H1 (cell line): ENCODE data around the gene FHL2. TPM values are rescaled to one million over a fixed set of nuclear protein-coding genes. Genes with fewer than 3 reads are reported as not detected.

Experiments
- CTCF ChIA-PET: fragments of 300-600 bp; sonication (Branson Sonifier 250); formaldehyde crosslinking; loops from one replicate; lab custom pipeline; 2021; ENCODE audit not compliant: partially characterized antibody; lab: Charles Lee
- POLR2A ChIA-PET: fragments of 300-600 bp; sonication (Branson Sonifier 250); formaldehyde crosslinking; loops from one replicate; lab custom pipeline; 2021; ENCODE audit warnings: inconsistent platforms; ENCODE audit not compliant: partially characterized antibody; lab: Charles Lee
- DNase-seq, 2 experiments: peaks; one replicate each; pipeline versions ENCODE4 v3.0.0 to v3.0.0-alpha.2; 2010 to 2022; ENCODE audit warnings: low spot score in 2 of 2, low read depth in 1 of 2, mixed read lengths in 1 of 2
- FAIRE-seq: peaks from 2 replicates; lab custom pipeline; 2011; peaks lifted over from hg19 to GRCh38; lab: Jason Lieb, UNC
- H2AFZ ChIP-seq: 2 replicates; pipeline ENCODE4 v1.8.1; 2012; ENCODE audit warnings: low read length, inconsistent platforms
- H2AK5ac ChIP-seq: 2 replicates; pipeline ENCODE4 v1.6.1; 2013; ENCODE audit warnings: low read depth, low read length
- H2BK120ac ChIP-seq: replicated peaks from 2 replicates; pipeline ENCODE3; 2013; ENCODE audit warnings: low read depth, low read length, inconsistent platforms
- H2BK12ac ChIP-seq: 2 replicates; pipeline ENCODE4 v1.6.1; 2013; ENCODE audit warnings: low read depth, low read length
- H2BK15ac ChIP-seq: 2 replicates; pipeline ENCODE4 v1.6.1; 2013; ENCODE audit warnings: low read length
- H2BK20ac ChIP-seq: 2 replicates; pipeline ENCODE4 v1.6.1; 2013; ENCODE audit warnings: low read length
- H2BK5ac ChIP-seq: 2 replicates; pipeline ENCODE4 v1.6.1; 2013; ENCODE audit warnings: low read depth, low read length
- H3K14ac ChIP-seq: 2 replicates; pipeline ENCODE4 v1.6.1; 2013; ENCODE audit warnings: inconsistent platforms; ENCODE audit not compliant: insufficient read length
- H3K18ac ChIP-seq: 2 replicates; pipeline ENCODE4 v1.6.1; 2013; ENCODE audit warnings: low read length; ENCODE audit errors: extremely low read depth
- H3K23ac ChIP-seq: 2 replicates; pipeline ENCODE4 v1.6.1; 2013; ENCODE audit warnings: inconsistent platforms; ENCODE audit not compliant: insufficient read length
- H3K23me2 ChIP-seq: 2 replicates; pipeline ENCODE4 v1.6.1; 2013; ENCODE audit warnings: low read depth, low read length
- H3K27ac ChIP-seq: 2 replicates; pipeline ENCODE4 v1.6.1; 2011; ENCODE audit warnings: low read depth, low read length, inconsistent platforms
- H3K27me3 ChIP-seq, 4 experiments: replicated peaks in 1 of 4; 1 replicate in 1 of 4; 2 replicates in 3 of 4; pipeline versions ENCODE4 v1.6.1 to v1.8.1; 2011 to 2013; ENCODE audit warnings: low read length in 3 of 4, mild to moderate bottlenecking in 3 of 4, inconsistent platforms in 2 of 4, mixed read lengths in 2 of 4, moderate library complexity in 1 of 4; ENCODE audit not compliant: control insufficient read depth in 3 of 4, insufficient read depth in 3 of 4; ENCODE audit errors: extremely low read depth in 1 of 4
- H3K36me3 ChIP-seq, 4 experiments: 2 replicates each; pipeline versions ENCODE4 v1.6.1 to v1.8.1; 2011 to 2013; ENCODE audit warnings: mild to moderate bottlenecking in 4 of 4, low read length in 3 of 4, moderate library complexity in 2 of 4, control low read depth in 1 of 4, inconsistent platforms in 1 of 4; ENCODE audit not compliant: insufficient read depth in 4 of 4, control insufficient read depth in 2 of 4
- H3K4ac ChIP-seq: replicated peaks from 2 replicates; pipeline ENCODE3; 2013; ENCODE audit warnings: low read length, low read depth, mixed read lengths, inconsistent platforms; ENCODE audit not compliant: insufficient read length
- H3K4me1 ChIP-seq, 4 experiments: replicated peaks in 1 of 4; 1 replicate in 1 of 4; 2 replicates in 3 of 4; pipeline versions ENCODE4 v1.6.1 to v1.8.1; 2011 to 2013; ENCODE audit warnings: low read length in 3 of 4, inconsistent platforms in 2 of 4, mixed read lengths in 1 of 4; ENCODE audit not compliant: insufficient read depth in 4 of 4, control insufficient read depth in 3 of 4
- H3K4me2 ChIP-seq, 2 experiments: 2 replicates each; pipeline versions ENCODE4 v1.6.1 to v1.8.1; 2011 to 2013; ENCODE audit warnings: low read depth in 2 of 2, low read length in 2 of 2, control low read depth in 1 of 2, inconsistent platforms in 1 of 2, mild to moderate bottlenecking in 1 of 2; ENCODE audit not compliant: insufficient read depth in 1 of 2
- H3K4me3 ChIP-seq, 4 experiments: fragments of 200-600, 300-600 bp in 1 of 4; sonication (generic), shearing (Covaris generic), sonication (Bioruptor Twin) in 1 of 4; 2 replicates each; pipeline versions ENCODE4 v1.5.1 to v1.8.1; 2011 to 2016; ENCODE audit warnings: low read length in 4 of 4, low read depth in 3 of 4, control low read depth in 2 of 4, inconsistent platforms in 2 of 4, mild to moderate bottlenecking in 2 of 4, mixed read lengths in 1 of 4, moderate library complexity in 1 of 4; ENCODE audit not compliant: insufficient read depth in 2 of 4; ENCODE audit errors: extremely low read depth in 1 of 4
- H3K56ac ChIP-seq: replicated peaks from 2 replicates; pipeline ENCODE3; 2013; ENCODE audit warnings: low read depth, mild to moderate bottlenecking, mixed read lengths, low read length, inconsistent platforms; ENCODE audit not compliant: insufficient read length
- H3K79me1 ChIP-seq: 2 replicates; pipeline ENCODE4 v1.6.1; 2013; ENCODE audit warnings: low read depth, low read length, control low read depth
- H3K79me2 ChIP-seq, 2 experiments: 2 replicates each; pipeline versions ENCODE4 v1.6.1 to v1.8.1; 2012 to 2013; ENCODE audit warnings: low read length in 2 of 2, mild to moderate bottlenecking in 2 of 2, inconsistent platforms in 1 of 2; ENCODE audit not compliant: insufficient read depth in 2 of 2, control insufficient read depth in 1 of 2
- H3K9ac ChIP-seq, 4 experiments: replicated peaks in 1 of 4; 1 replicate in 1 of 4; 2 replicates in 3 of 4; pipeline versions ENCODE4 v1.6.1 to v1.8.1; 2011 to 2013; ENCODE audit warnings: low read depth in 3 of 4, low read length in 3 of 4, control low read depth in 2 of 4, mild to moderate bottlenecking in 2 of 4, moderate library complexity in 2 of 4, inconsistent platforms in 1 of 4; ENCODE audit errors: extremely low read depth in 1 of 4
- H3K9me3 ChIP-seq, 2 experiments: 2 replicates each; pipeline versions ENCODE4 v1.6.1 to v1.8.1; 2012 to 2013; ENCODE audit warnings: mild to moderate bottlenecking in 2 of 2, moderate library complexity in 2 of 2, control low read depth in 1 of 2, inconsistent platforms in 1 of 2, low read depth in 1 of 2, low read length in 1 of 2, mixed read lengths in 1 of 2; ENCODE audit not compliant: insufficient read depth in 2 of 2
- H4K20me1 ChIP-seq, 2 experiments: replicated peaks in 1 of 2; 2 replicates each; pipeline versions ENCODE3 to v1.8.1; 2011 to 2013; ENCODE audit warnings: inconsistent platforms in 2 of 2, low read length in 2 of 2, mild to moderate bottlenecking in 1 of 2; ENCODE audit not compliant: insufficient read depth in 2 of 2, control insufficient read depth in 1 of 2
- H4K5ac ChIP-seq: 2 replicates; pipeline ENCODE4 v1.6.1; 2013; ENCODE audit warnings: low read length, low read depth, mixed read lengths, inconsistent platforms; ENCODE audit not compliant: insufficient read length
- H4K8ac ChIP-seq: 2 replicates; pipeline ENCODE4 v1.8.0; 2013; ENCODE audit warnings: mild to moderate bottlenecking, moderate library complexity, low read length, inconsistent platforms; ENCODE audit not compliant: insufficient read depth; ENCODE audit errors: extremely low read depth
- H4K91ac ChIP-seq: replicated peaks from 2 replicates; pipeline ENCODE3; 2013; ENCODE audit warnings: low read length, mixed read lengths, inconsistent platforms; ENCODE audit not compliant: insufficient read length
- E2F6 ChIP-seq: IDR thresholded peaks from 2 replicates; pipeline ENCODE4 v1.6.1; 2012; ENCODE audit warnings: inconsistent platforms
- GTF2F1 ChIP-seq: IDR thresholded peaks from 2 replicates; pipeline ENCODE4 v1.6.1; 2012; ENCODE audit warnings: low read depth, low read length, improper control_type of control experiment, borderline replicate concordance
- RAD21 ChIP-seq, 2 experiments: IDR thresholded peaks in 1 of 2; conservative IDR thresholded peaks in 1 of 2; 2 replicates each; pipeline ENCODE4 v1.6.1; 2011; ENCODE audit warnings: low read depth in 2 of 2, low read length in 2 of 2, improper control_type of control experiment in 1 of 2, inconsistent platforms in 1 of 2, mild to moderate bottlenecking in 1 of 2, moderate library complexity in 1 of 2
- TBP ChIP-seq: IDR thresholded peaks from 2 replicates; pipeline ENCODE4 v1.6.1; 2011; ENCODE audit warnings: low read depth, low read length, improper control_type of control experiment
- WGBS, 2 experiments: shearing (Covaris generic) in 1 of 2; methylation state at CpG; one replicate each; pipeline versions ENCODE4 v1.1.6 to v1.1.7; 2013 to 2015; ENCODE audit warnings: low lambda C conversion rate in 2 of 2, mixed read lengths in 2 of 2, inconsistent platforms in 1 of 2, low coverage in 1 of 2, missing lambda C conversion rate in 1 of 2; ENCODE audit not compliant: insufficient replicate concordance in 2 of 2, insufficient coverage in 1 of 2, insufficient read length in 1 of 2; ENCODE audit errors: extremely low coverage in 1 of 2, missing lambda C conversion rate in 1 of 2; 5-methylcytosine and 5-hydroxymethylcytosine counted together
- polyA plus RNA-seq, 7 experiments: library from polyadenylated mRNA; depleted of rRNA in 3 of 7; stranded (reverse) in 5 of 7; unstranded in 2 of 7; fragments of >200 nt in 5 of 7; fragments of 200-250 nt in 2 of 7; gene quantifications; 1 replicate in 5 of 7; 2 replicates in 1 of 7; 4 replicates in 1 of 7; pipeline versions ENCODE4 v1.2.1 to v1.2.3, GENCODE V29; 2011 to 2013; ENCODE audit warnings: missing spikeins in 2 of 7, mixed read lengths in 2 of 7
- total RNA-seq: library from RNA; stranded (reverse); fragmentation: NEBNext Ultra II Directional; extraction: Animal tissue kit (Norgen Biotek cat#: 25700); gene quantifications from 2 replicates; pipeline ENCODE4 v1.2.1, GENCODE V29; 2021

FHL2 gene
- total and polyA plus RNA-seq, 2 of the 8 experiments (the other 6 are each of a cell fraction or from before 2014, with no cell fraction given): 33.2 to 64.3 TPM

DNA sequence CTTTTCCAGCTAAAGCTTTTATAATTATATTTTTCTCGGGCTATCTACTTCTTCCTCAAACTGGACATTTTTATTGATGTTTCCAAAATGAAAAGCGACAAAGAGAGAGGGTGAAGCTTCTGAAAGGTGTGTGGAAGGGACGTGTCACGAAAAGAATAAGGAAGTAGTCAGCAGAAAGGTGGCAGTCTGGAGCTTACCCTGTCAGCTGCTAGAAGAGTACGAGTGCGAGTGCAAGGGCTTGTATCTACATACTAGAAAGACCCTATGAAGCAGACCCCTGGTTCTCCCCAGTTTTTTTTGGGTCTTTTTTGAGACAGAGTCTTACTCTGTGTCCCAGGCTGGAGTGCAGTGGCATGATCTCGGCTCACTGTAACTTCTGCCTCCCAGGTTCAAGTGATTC, 14.6 kb downstream of the FHL2 start:
- H3K23me2 ChIP-seq: no peaks in the 10 kb centered on the region
- no peaks in the 10 kb centered on the region for H3K79me1 ChIP-seq
- H2BK12ac ChIP-seq: no peak overlapping the region
- no peak overlapping the region for H3K14ac ChIP-seq
- no peak overlapping the region for H3K4me2 ChIP-seq
- H3K79me2 ChIP-seq: peaks cover 0 to 7% of the 10 kb centered on the region in 2 experiments; a peak in 2 of 4 replicates
- no peak overlapping the region for H3K18ac ChIP-seq
- H2BK15ac ChIP-seq: no peak overlapping the region
- no peak overlapping the region for H2BK5ac ChIP-seq
- no peak overlapping the region for H3K9ac ChIP-seq
- no peak overlapping the region for H2BK120ac ChIP-seq
- H3K4ac ChIP-seq: no peak overlapping the region
- no peak overlapping the region for H3K56ac ChIP-seq
- H4K20me1 ChIP-seq: no peaks in the 10 kb centered on the region
- DNase-seq (no peak), FAIRE-seq (no peak)
- TF ChIP-seq TBP (no peak), GTF2F1 (no peak), RAD21 (IDR thresholded peaks at IDR 0.05 in 1 of 2, conservative IDR thresholded peaks at IDR 0.05 in 1 of 2; ENCODE audit: low read depth in 2 of 2, low read length in 2 of 2) (peak; percentile 14; a peak in 1 of 4 replicates), E2F6 (no peak)
- H4K5ac ChIP-seq: no peak overlapping the region
- ChIA-PET CTCF (interaction anchor here (1.1 to 2.4 kb wide), 3 partner anchors 9 to 137 kb away, joined by 3 to 8 read pairs (median 5); no protein-coding TSS in a partner anchor), POLR2A (interaction anchor here (0.9 to 1.2 kb wide), 3 partner anchors 11 to 15 kb away, joined by 3 to 4 read pairs (median 3); partner anchors contain the start of gene FHL2)
- H3K4me3 ChIP-seq: no peak overlapping the region
- no peak overlapping the region for H3K23ac ChIP-seq
- no peak overlapping the region for H2BK20ac ChIP-seq
- no peaks in the 10 kb centered on the region for H3K9me3 ChIP-seq
- no peak overlapping the region for H4K8ac ChIP-seq
- no peak overlapping the region for H2AFZ ChIP-seq
- H2AK5ac ChIP-seq: no peak overlapping the region
- peaks cover 14 to 30% (median 23%) of the 10 kb centered on the region in 4 experiments for H3K36me3 ChIP-seq
- H4K91ac ChIP-seq: no peak overlapping the region
- H3K27me3 ChIP-seq: no peaks in the 10 kb centered on the region
- H3K4me1 ChIP-seq: no peaks in the 10 kb centered on the region
- 92% methylated on average over 7 of the region's 7 CpGs; no CpG with 5 or more reads in 1 of the 2 experiments for WGBS, 2 experiments
- no peak overlapping the region for H3K27ac ChIP-seq
